ENCODE measurements around the gene FKTN.

FKTN gene

DNA sequence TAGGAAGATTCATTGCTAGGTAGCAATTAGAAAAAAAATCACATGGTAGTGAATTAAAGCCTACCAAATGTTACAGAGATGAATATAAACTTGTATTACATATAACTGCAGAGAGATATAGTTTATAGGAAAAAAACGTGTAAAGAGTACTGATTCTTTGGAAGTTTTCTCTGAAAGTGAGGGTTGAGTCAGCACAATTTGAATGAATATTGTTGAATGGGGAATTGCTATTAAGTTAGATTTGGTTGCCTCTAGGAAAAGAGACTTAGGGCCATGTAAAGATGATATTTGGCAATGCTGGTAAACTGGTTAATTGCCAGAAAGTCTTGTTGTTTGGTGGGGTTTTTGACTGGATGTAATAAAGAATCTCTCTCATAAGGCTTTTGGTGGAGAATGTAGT lies 67.2 kb downstream of the FKTN start:
- H3K4me3 ChIP-seq: no peak overlapping the region
- H3K27ac ChIP-seq: no peak overlapping the region

GRCh38 chr9:105632807-105633206 lies 74.9 kb downstream of the FKTN start:
- no peak overlapping the region for H3K27ac ChIP-seq
- no peak overlapping the region for H3K4me3 ChIP-seq

- no peak overlapping the region for H3K27ac ChIP-seq
Observed at GRCh38 chr9:105633411-105633810, 75.5 kb downstream of the FKTN start.

GRCh38 chr9:105636331-105636730 lies 78.4 kb downstream of the FKTN start:
- no peak overlapping the region for H3K27ac ChIP-seq
- H3K4me3 ChIP-seq: no peak overlapping the region

More at GRCh38 chr9:105633411-105633810, 75.5 kb downstream of the FKTN start:
- no peak overlapping the region for H3K4me3 ChIP-seq

GRCh38 chr9:105637787-105638395 lies 80.0 kb downstream of the FKTN start:
- Histone ChIP-seq H3K27ac (no peak overlapping the region), H3K4me3 (no peak overlapping the region)

GRCh38 chr9:105639936-105640335 lies 82.0 kb downstream of the FKTN start:
- Histone ChIP-seq H3K27ac (no peak overlapping the region), H3K4me3 (no peak overlapping the region)

- Histone ChIP-seq H3K27ac (no peak overlapping the region), H3K4me3 (no peak overlapping the region)
Observed at GRCh38 chr9:105643795-105644194, 85.9 kb downstream of the FKTN start.

GRCh38 chr9:105646879-105647594 lies 89.1 kb downstream of the FKTN start:
- Histone ChIP-seq H3K27ac (no peak overlapping the region), H3K4me3 (no peak overlapping the region)

DNA sequence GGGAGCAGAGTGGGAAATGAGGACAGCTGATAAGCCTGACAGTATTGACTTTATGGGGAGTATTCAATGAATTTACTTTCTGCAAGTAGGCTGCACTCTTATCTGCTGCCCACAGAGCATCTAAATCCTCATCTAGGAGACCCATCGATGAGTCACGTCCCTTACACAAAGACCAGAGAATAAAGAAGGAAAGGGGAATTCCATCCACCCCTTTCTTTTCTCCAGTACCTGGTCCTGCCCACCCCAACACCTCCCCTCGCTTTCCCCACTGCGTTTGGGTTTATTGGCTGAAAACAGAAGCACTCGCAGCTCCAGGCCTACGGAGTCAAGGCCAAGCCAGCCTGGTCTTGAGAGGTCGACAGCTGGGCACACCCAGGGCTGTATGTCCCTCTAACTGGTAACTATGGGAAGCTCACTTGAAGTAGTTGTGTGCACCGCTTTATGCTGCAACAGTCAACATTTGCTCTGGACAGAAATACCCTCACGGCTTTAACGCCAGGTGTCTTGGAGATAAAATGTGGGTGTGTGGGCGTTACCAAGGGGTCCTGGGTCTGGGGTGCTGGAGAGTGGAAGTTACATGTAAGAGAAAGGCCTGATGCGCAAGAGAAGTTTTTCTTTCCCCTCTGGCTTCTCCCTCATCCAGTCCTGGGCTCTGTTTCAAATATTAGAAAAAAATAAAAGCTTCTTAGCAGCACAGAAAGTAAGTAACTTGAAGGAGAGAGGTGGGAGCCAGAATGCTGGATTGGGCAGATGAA lies 89.8 kb downstream of the FKTN start:
- Histone ChIP-seq H3K4me3 (no peak overlapping the region), H3K27ac (no peak overlapping the region)

GRCh38 chr9:105651806-105652205 lies 93.9 kb downstream of the FKTN start:
- H3K4me3 ChIP-seq: no peak overlapping the region
- no peak overlapping the region for H3K27ac ChIP-seq

- Histone ChIP-seq H3K27ac (no peak overlapping the region), H3K4me3 (peak overlapping the region; percentile 5 to 42 (median 28))
Observed at GRCh38 chr9:105656131-105656921, 98.4 kb downstream of the FKTN start.

DNA sequence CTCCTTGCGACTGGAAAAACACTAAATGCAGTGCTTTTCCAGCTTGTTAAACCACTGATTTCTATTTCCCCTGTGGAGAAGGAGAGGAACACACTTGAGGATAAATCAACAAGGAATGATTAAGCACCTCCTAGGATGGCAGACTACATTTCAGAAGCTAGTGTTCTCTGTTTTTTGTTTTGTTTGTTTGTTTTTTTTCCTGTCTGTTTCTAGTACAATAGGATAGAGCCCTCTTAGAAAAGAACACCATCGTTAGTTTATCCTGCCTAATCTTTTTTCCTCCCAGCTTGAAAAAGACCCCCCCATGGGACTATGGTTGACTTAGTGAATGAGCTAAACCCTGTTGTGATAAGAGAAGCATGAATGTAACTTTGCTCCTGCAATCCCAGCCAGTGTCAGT lies 100.4 kb downstream of the FKTN start:
- H3K27ac ChIP-seq: no peak overlapping the region
- no peak overlapping the region for H3K4me3 ChIP-seq

- H3K27ac ChIP-seq: no peak overlapping the region
- H3K4me3 ChIP-seq: no peak overlapping the region
Observed at GRCh38 chr9:105661011-105661410, 103.1 kb downstream of the FKTN start.

DNA sequence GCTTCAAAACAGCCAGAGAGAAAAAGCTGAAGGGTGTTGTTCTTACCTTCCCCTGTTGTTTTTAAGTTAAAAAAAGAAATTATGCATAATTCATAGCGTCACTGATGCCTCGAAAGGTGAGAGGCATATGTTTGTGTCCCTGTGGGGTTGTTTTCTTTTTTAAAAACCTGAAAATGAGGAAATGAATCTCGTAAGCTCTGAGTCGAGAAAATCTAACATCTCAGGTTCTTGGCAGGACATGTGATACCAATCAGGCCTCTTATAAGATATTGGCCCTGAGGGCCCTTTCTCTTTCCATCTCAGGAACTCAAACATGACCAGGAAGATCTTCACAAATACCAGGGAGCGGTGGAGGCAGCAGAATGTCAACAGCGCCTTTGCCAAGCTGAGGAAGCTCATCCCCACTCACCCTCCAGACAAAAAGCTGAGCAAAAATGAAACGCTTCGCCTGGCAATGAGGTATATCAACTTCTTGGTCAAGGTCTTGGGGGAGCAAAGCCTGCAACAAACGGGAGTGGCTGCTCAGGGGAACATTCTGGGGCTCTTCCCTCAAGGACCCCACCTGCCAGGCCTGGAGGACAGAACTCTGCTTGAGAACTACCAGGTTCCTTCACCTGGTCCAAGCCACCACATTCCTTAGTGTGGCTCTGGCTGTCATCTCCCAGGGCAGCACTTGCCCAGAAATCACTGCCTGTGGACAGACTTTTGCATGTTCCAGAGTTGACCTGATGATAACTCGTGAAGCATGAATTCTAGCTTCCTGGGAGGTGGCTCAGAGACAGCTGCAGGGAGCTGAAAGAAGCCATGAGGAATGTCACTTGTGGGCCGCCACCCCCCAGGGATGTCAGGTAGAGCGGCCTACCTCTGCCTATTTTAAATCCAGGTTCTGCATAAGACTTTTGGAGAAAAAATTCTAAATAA lies 104.5 kb downstream of the FKTN start, which contains the start of gene TAL2:
Gene TAL2, plus strand, starts transcription at position 274 of the 921 bp plus-strand sequence. Its CDS starts 40 bp downstream, at position 314.
- no peak within 1 kb of the TSS for H3K4me3 ChIP-seq
- H3K27ac ChIP-seq: no peak within 1 kb of the TSS

DNA sequence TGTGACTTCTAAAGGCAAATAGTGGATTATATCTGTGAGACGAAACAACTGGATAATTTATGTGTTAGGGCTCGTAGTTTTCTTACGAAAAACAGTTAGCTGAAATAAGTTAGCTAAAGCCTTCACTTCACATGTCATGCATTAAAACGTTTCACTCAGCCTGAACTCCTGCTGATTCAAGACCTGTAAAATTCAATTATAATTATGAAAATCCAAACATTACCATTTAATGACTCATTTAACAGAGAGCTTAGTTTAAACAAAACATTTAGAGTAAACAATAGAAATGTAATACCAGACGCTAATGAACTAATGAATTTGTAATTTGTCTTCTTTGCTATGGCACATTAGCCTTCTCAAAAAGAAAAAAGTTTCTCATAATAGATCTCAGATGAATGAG lies 106.0 kb downstream of the FKTN start:
- H3K27ac ChIP-seq: no peak overlapping the region
- no peak overlapping the region for H3K4me3 ChIP-seq

- H3K4me3 ChIP-seq: no peak overlapping the region
- H3K27ac ChIP-seq: no peak overlapping the region
Observed at GRCh38 chr9:105667867-105668266, 109.9 kb downstream of the FKTN start.

DNA sequence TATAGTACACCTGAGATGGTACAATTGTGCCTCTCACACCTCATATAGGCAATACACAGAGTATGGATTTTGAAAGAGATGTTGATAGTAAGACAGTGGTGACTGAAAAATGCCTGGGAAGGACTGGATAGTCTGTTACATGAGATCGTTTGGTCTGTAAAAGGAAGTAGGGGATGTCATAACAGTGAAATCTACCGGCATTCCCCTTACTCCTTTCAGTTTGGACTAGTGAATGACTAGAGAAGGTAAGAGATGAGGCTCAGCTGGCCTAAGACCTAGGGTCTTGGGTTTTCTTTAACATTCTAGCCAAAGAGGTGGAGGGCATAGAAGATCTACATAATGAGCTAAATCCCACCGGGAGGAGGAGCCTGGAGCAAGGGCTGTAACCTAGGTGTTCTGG lies 112.4 kb downstream of the FKTN start:
- Histone ChIP-seq H3K4me3 (no peak overlapping the region), H3K27ac (no peak overlapping the region)

DNA sequence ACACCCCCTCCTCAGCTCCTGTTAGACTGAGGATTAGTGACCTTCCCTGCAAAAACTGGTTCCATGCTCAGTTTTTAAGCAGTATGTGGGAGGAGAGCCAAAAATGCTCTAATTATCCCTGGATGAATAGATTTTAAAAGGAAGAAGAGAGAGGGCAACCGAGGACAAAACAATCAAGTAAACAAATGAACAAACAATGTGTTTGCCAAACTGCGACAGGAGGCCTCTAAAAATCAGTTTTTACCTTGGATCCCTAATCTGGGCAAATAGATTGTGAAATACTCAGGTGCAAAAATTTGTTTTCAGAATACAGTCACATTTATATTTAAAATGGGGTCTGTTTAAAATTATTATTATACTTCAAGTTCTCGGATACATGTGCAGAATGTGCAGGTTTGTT lies 112.8 kb downstream of the FKTN start:
- Histone ChIP-seq H3K4me3 (no peak overlapping the region), H3K27ac (no peak overlapping the region)

- no peak overlapping the region for H3K4me3 ChIP-seq
- no peak overlapping the region for H3K27ac ChIP-seq
Observed at GRCh38 chr9:105672711-105673234, 114.8 kb downstream of the FKTN start.
